Stimulated activated CD8-positive, alpha-beta memory T cell treated with anti-CD3 and anti-CD28 coated beads, Interleukin-12 subunit alpha, Interleukin-12 subunit beta, amount 100 ng/mL, for 24 hours (primary cell): Measurements from ENCODE around the gene SEMA7A.
A peak's percentile ranks its signal among the peaks of the same experiment; 100 is the strongest.

Source experiments
- DNase-seq: peaks from one replicate; pipeline ENCODE4 v3.0.0-alpha.2; 2020; ENCODE audit errors: extremely low read depth

Gene SEMA7A

DNA sequence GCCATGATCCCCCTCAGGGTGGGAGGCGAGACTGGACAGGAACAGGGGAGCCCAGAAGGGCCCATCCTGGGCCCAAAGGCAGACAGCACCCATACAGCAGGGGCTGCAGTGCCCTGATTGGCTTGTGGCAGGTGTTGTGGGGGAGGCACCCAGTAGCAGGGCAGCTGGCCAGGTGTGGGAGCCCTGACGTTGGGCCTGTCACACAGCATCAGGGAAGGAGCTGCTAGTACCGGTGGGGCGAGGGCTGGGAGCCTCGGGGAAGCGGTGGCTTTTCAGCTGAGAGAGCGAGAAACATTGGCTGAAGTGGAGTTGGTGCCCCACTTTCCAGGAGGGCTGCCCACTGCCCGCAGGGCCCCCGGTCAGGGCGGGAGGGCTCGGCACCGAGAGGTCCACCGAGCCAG, 46.6 kb downstream of the SEMA7A start:
- no peak for DNase-seq

GRCh38 chr15:74386496-74387140, 47.1 kb downstream of the SEMA7A start:
- DNase-seq, result no peak

DNA sequence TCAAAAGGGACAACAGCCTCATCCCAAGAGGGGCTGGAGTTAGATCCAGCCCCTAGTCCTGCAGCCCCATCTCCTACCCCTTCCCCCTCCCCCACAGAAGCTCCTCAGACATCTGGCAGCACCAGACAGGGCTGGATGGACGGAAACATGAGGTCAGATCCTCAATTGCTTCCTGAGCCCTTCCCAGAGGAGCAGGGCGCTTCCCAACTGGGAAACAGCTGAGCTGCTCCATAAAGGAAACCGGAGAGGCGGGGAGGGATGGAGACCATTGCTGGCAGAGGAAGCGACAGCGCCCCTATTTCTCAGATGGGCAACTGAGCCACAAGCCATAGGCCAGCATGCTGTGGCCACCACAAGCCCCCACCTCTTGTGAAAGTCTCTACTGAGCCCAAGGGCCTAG, 48.0 kb downstream of the SEMA7A start:
- DNase-seq, result no peak

DNA sequence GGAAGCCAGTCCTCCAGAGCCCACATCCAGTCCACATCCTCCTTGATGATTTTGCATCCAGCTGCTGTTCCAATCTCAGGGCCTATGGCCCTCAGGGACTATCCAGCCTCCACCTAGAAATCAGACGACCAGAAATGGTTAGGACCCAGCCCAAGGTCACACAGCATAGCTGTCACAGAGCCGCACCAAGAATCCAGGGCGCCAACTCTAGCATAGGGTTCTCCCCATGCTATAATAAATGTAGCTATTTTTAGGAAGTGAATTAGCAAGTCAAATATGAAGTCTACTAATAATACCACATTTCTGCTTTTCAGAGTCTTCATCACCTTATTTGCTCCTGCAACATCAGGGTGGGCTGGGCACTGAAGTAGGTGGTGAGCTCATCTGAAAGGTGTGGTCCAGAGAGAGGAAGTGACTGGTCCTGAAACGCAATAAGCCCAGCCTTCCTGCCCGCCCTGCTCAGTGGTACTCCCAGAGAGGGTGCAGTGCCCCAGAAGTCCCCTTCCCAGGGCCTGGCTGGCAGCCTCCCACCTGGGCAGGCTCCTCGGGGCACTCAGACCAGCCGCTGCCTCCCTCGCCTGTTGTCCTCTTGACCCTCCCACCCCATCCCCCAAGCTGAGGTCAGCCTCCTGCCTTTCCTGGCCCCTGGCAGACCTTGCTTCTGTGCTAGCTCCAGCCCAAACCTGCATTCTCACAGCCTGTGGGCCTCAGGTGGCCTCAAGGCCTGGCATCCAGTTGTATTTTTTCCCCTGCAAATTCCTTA, 48.7 kb downstream of the SEMA7A start:
- DNase-seq, result no peak

GRCh38 chr15:74384566-74384880, 49.2 kb downstream of the SEMA7A start:
- DNase-seq, result no peak

GRCh38 chr15:74383695-74384565, 49.8 kb downstream of the SEMA7A start:
- no peak for DNase-seq

DNA sequence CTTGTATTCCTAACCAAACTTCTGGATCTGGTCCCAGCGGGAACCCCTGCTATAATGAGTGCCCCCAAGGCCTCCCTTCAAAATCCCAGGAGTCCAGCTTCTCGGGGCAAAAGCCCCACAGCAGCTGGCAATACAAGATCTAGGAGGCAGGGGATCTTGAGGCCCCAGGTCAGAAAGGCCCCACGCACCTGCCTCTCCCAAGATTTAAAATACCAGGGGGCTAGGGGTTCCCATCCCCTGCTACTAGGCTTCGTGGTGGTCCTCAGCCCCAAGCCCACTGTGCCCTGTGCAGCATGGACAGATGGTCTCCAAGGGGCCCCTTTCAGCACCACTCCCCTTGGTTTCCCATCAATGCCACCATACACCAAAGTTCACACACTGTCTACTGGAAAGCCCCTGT, 50.5 kb downstream of the SEMA7A start:
- no peak for DNase-seq

DNA sequence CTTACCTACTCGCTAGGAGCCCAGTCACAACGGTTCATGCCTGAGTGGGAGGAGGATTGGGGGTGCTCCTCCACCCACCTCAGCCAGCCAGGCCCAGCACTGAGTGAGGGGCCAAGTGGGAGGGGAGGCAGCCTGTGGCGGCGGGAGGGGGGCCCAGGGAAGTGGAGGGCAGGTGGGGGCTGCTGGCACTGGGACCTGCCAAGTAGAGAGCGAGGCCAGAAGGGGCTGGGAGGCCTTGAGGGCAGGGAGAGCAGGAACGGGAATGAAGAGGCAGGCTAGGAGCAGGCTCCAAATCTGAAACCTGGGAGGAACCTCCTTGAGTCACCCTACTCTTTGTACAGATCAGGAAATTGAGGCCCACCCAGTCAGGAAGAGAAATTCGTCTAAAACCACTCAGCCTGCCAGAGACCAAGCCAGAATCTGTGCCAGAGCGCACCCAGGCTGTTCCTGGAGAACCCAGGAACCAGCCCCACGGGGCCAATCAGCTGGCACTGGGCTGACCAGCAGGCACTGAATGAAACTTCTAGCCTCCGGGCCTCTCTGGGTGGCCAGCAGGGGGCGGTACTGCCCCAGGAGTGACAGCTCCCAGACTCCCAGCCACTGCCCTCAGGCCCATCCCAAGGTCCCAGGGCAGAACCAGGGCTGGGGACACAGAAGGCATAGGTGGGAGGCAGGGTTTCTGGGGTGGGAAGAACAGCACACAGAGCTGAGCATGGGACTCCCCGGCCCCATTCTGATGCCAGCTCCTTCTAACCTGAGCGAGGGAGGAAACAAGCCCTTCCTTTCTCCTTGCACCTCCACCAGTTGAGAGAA, 51.5 kb downstream of the SEMA7A start:
- DNase-seq, result no peak

GRCh38 chr15:74381481-74381880, 52.3 kb downstream of the SEMA7A start:
- no peak for DNase-seq

GRCh38 chr15:74381190-74381453, 52.6 kb downstream of the SEMA7A start:
- DNase-seq, result no peak

DNA sequence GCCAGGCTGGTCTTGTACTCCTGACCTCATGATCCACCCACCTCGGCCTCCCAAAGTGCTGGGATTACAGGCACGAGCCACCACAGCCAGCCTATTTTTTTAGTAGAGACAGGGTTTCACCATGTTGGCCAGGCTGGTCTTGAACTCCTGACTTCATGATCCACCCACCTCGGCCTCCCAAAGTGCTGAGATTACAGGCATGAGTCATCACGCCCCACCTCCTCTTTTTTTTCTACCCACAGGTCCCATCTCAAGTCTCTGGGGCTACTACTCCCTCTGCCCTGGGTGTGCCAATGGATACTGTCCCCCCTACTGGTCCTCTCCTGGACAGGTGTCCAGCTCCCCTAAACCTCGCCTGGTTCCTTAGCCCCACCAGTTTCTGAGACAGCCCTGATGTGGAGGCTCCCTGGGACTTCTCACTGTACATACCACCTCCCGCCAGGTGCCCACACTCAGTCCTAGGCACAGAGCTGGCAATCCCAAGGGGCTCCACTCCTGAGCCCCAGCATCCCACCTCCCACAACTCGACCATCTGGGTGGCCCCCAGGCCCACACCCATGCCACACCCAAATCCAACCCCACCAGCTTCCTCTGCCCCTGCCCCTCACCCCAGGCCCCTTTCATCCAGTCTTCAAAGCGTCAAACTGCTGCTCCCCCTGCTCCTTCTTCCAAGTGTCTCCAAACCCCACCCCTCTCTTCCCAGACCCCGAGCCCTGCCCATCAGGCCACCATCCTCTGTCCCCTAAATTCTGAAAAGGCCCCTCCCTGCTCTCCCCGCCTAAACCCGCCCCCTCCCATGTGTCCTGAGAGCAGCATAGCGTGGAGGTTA, 53.2 kb downstream of the SEMA7A start:
- no peak for DNase-seq

GRCh38 chr15:74378848-74379247, 54.9 kb downstream of the SEMA7A start:
- no peak for DNase-seq

DNA sequence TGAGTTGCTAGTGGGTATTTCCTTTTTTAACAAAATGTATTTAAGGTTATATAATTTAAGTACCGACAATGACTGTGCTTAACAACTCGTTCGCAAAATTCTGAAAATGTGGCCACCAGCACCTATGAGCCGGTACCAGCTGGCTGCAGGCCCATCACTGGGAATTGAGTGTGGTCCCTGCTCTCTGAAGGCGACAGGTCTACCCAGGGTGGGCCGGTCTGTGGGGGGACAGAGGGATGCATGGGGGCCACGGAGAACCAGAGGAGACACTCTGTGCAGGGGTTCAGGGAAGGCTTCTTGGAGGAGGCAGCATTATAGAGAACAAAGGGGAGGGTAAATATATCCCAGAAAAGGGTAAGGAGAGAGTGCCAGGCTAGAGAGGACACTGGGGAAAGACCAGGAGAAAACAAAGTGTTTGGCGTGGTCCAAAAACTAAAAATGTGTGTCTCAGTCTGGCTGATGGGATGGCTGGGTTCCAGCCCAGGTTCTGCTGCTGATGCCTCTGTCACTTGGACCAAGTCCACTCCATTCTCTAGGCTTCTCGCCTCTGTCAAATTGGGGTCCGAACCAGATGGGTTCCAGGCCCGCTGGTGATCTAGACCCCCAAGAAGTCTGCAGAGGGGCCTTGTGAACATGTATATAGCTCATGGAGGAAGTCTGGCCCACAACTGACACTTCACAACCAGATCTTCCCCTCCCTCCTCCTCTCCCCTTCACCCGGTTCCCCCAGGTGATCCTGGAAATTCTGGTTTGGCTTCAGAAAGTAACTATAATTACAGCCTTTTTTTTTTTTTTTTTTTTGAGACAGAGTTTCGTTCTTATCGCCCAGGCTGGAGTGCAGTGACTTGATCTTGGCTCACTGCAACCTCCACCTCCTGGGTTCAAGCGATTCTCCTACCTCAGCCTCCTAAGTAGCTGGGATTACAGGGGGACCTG, 55.7 kb downstream of the SEMA7A start:
- no peak for DNase-seq

DNA sequence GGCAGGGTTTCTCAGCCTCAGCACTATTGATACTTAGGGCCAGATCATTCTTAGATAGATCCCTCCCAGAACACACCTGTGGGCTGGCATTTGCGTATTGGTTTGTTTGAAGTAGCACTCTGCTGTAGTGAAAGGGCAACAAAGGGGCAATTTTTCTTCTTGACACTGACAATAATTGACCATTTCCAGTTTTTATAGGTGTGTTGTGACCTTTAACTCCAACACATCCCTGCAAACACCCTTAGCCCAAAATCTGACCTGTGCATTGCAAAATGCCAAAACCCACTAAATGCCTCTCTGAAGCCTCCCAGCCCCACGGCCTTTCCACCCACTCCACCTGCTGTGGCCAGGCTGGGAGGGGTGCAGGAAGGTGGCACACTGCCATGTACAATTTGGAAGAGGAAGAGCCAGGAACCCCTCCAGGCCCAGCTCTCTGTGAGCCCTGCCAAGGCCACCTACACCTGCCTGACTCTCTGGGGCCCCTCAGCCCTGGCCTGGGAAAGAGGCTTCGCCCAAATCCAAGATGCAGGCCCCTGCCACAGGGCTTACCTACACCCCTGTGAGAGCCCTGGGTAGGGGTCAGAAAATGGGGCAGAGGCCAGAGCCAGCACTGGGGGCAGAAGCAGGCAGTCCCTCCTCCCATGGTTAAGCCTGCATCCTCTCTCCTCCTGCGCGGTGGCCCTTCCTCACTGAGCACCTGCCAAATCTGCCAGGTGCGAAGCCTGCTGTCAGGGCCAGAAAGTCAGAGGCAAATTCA, 56.8 kb downstream of the SEMA7A start:
- no peak for DNase-seq

GRCh38 chr15:74376226-74376625, 57.5 kb downstream of the SEMA7A start:
- no peak for DNase-seq

DNA sequence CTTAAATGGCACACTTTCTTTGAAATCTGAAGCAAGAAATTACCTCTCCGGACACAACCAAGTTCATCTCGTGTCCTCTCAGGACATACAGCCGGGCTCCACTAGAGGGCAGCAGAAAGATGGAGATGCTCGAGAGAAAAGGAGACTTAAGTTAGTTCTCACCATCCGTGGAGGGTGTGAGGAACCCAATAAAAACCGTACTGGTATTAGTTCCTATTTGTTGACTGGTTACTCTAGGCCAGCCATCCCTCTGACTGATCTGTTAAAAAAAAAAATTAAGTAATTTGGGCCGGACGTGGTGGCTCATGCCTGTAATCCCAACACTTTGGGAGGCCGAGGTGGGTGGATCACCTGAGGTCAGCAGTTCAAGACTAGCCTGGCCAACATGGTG, 58.5 kb downstream of the SEMA7A start:
- no peak for DNase-seq

GRCh38 chr15:74374648-74375302, 59.0 kb downstream of the SEMA7A start:
- DNase-seq, result no peak

GRCh38 chr15:74373731-74374647, 59.8 kb downstream of the SEMA7A start:
- peak; percentile 89 for DNase-seq
